Dedifferentiated amniotic fluid mesenchymal stem cell (primary cell): Measurements from ENCODE around the gene DEPDC7.

Source experiments
- DNase-seq: peaks from one replicate; pipeline ENCODE4 v3.0.0-alpha.2; 2016; ENCODE audit errors: extremely low spot score

Gene DEPDC7

GRCh38 chr11:33060271-33060670, 44.6 kb downstream of the DEPDC7 start:
- no peak for DNase-seq

GRCh38 chr11:33062137-33062536, 46.5 kb downstream of the DEPDC7 start:
- DNase-seq: no peak

- DNase-seq: no peak
Measured at GRCh38 chr11:33063326-33063881, 47.7 kb downstream of the DEPDC7 start.

- no peak for DNase-seq
Measured at GRCh38 chr11:33064033-33064825, 48.6 kb downstream of the DEPDC7 start.

GRCh38 chr11:33064866-33065265, 49.2 kb downstream of the DEPDC7 start:
- no peak for DNase-seq

DNA sequence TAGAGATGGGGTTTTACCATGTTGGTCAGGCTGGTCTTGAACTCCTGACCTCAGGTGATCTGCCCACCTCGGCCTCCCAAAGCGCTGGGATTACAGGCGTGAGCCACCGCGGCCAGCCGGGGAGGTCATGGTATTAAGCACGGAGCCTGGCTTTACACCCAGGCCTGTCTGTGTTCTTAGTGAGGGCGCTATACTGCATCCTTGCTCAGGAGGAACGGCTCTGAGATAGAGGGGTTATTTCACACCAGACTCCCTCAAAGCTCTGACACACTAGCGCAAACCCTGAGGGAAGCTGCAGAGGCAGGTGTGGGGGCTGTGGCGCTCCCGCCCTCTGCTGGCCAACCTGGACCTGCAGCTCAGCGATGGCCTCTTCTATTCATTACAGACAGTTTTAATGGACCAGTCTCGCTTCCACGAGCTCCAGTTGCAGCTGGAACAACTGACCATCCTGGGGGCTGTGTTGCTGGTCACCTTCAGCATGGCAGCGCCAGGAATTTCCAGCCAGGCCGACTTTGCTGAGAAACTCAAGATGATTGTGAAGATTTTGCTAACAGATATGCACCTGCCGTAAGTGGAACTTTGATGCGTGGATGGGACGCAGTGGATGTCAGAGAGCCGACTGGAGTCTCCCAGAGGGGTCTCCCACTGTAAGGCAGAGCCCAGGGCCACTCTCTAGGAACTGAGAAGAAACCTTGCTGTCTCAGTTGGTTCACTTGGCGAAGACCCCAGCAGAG, 49.9 kb downstream of the DEPDC7 start:
- no peak for DNase-seq

DNA sequence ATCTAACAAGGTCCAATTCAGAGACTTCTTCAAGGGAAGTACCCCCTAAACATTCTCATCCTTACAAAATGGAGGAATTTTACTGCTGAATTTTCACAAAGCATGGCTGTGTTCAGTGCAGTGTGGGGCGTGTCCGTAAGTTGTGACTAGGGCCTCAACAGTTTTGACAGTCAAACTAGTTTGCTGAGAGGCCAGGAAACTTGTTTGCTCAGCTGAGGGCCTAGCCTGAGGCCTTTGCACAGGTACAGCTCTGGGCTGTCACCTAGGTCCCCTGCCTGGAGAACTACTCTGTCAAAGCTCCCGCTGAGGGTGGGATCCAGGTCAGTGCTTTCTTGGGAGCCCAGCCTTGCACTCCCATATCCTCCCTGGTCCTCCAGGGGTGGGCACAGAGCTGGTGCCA, 51.6 kb downstream of the DEPDC7 start:
- DNase-seq: no peak

DNA sequence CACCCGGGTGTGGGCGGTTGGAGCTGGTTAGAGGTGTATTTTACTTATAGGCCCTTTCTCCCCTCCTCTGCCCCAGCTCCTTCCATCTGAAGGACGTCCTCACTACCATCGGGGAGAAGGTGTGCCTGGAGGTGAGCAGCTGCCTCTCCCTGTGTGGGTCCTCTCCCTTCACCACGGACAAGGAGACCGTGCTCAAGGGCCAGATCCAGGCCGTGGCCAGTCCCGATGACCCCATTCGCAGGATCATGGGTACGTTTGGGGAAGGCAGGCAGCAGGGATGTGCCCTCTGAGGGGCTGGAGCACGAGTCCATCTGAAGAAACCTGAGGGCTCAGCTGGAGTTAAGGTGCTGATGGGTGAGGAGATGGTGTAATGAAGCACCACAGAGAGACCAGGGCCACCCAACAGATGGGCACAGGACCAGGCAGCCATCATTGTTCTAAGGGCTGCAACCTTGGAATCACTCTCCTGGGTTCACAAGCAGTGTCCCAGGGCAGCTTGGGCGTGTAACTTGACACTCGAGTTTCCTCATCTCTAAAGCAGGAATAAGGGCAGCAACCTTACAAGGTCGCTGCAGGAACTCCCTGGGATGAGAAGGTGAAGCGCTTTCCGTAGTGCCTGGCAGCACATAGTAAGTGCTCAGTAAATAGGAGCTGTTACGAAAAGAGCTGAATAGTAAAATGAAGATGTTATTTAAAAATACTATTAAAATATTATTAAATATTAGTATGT, 53.1 kb downstream of the DEPDC7 start:
- DNase-seq: no peak

DNA sequence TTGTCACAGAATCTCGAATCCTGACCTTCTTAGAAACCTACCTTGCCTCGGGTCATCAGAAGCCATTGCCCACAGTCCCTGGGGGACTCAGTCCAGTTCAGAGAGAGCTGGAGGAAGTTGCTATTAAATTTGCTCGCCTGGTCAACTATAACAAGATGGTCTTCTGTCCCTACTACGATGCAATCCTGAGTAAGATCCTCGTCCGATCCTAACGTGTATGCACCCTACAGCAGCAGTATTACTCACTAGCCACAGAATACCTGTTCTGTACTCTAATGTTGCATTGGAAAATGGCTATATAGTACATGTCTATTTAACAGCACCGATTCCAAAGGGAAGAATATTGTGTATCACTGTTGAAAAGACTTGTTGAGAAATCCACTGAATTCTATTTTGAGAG, 56.8 kb downstream of the DEPDC7 start:
- DNase-seq: no peak
